PC-3 (cell line): Measurements from ENCODE around the gene RABL6. TPM values are rescaled to one million over a fixed set of nuclear protein-coding genes. Genes with fewer than 3 reads are reported as not detected.

Experiments
- ATAC-seq: fragments of 200-7000 bp; cut with Tn5 transposase; 2 replicates; pipeline ENCODE4 v1.9.1; 2020; ENCODE audit warnings: mild to moderate bottlenecking, moderate library complexity
- BruUV-seq: library from RNA; stranded (reverse); fragments of 400-500 nt; replicated peaks from 2 replicates; lab custom pipeline; 2021; lab: Mats Ljungman, UMichigan
- CTCF ChIA-PET: fragments of 300-600 bp; sonication (Branson Sonifier 250); formaldehyde crosslinking; loops from one replicate; lab custom pipeline; 2022; ENCODE audit warnings: antibody characterized with exemption; lab: Charles Lee
- POLR2A ChIA-PET: fragments of 300-600 bp; sonication (Branson Sonifier 250); formaldehyde crosslinking; loops from one replicate; lab custom pipeline; 2022; ENCODE audit warnings: antibody characterized with exemption; ENCODE audit not compliant: unreplicated experiment; lab: Charles Lee
- DNase-seq: peaks from one replicate; pipeline ENCODE4 v3.0.0-alpha.2; 2015
- H2AFZ ChIP-seq: fragments of 300-600 bp; sonication (generic); 2 replicates; pipeline ENCODE4 v1.6.0; 2016; ENCODE audit warnings: antibody characterized with exemption, low read length
- H3F3A ChIP-seq: fragments of 300-600 bp; sonication (generic); one replicate; pipeline ENCODE4 v1.6.0; 2017; ENCODE audit warnings: antibody characterized with exemption, low read length, control low read depth, mild to moderate bottlenecking; ENCODE audit not compliant: unreplicated experiment
- H3K27ac ChIP-seq: fragments of 300-600 bp; sonication (generic); 2 replicates; pipeline ENCODE4 v1.5.1; 2016; ENCODE audit warnings: mild to moderate bottlenecking, low read length
- H3K27me3 ChIP-seq: fragments of 300-600 bp; sonication (generic); 2 replicates; pipeline ENCODE4 v1.6.1; 2016; ENCODE audit warnings: low read length, mixed read lengths
- H3K36me3 ChIP-seq: fragments of 300-600 bp; sonication (generic); 2 replicates; pipeline ENCODE4 v1.6.1; 2016; ENCODE audit warnings: low read depth, mixed run types, low read length, mixed read lengths
- H3K4me1 ChIP-seq: fragments of 300-600 bp; sonication (generic); 2 replicates; pipeline ENCODE4 v1.5.1; 2016; ENCODE audit warnings: low read length; ENCODE audit not compliant: insufficient read depth
- H3K4me2 ChIP-seq: fragments of 300-600 bp; sonication (generic); 2 replicates; pipeline ENCODE4 v1.6.0; 2016; ENCODE audit warnings: low read length
- H3K4me3 ChIP-seq: fragments of 300-600 bp; sonication (generic); 2 replicates; pipeline ENCODE4 v1.5.1; 2016; ENCODE audit warnings: mild to moderate bottlenecking, low read length, mixed read lengths
- H3K79me2 ChIP-seq: fragments of 300-600 bp; sonication (generic); 2 replicates; pipeline ENCODE4 v1.6.1; 2017; ENCODE audit warnings: low read length, mixed read lengths
- H3K9ac ChIP-seq: fragments of 300-600 bp; sonication (generic); 2 replicates; pipeline ENCODE4 v1.6.0; 2016; ENCODE audit warnings: mild to moderate bottlenecking, low read length
- H3K9me2 ChIP-seq: fragments of 300-600 bp; sonication (generic); replicated peaks from 2 replicates; pipeline ENCODE4 v1.6.1; 2016; ENCODE audit warnings: mixed run types, low read length, mixed read lengths
- H3K9me3 ChIP-seq: fragments of 300-600 bp; sonication (generic); 2 replicates; pipeline ENCODE4 v1.6.1; 2016; ENCODE audit warnings: low read length, mixed read lengths
- H4K20me1 ChIP-seq: fragments of 300-600 bp; sonication (generic); 2 replicates; pipeline ENCODE4 v1.6.1; 2016; ENCODE audit warnings: low read length, mixed read lengths
- EZH2 ChIP-seq: fragments of 300-600 bp; sonication (generic); IDR thresholded peaks from one replicate; pipeline ENCODE4 v1.6.1; 2017; ENCODE audit warnings: antibody characterized with exemption, mild to moderate bottlenecking, low read length; ENCODE audit not compliant: unreplicated experiment
- EZH2phosphoT487 ChIP-seq: fragments of 300-600 bp; sonication (generic); IDR thresholded peaks from 2 replicates; pipeline ENCODE4 v1.6.1; 2018; ENCODE audit warnings: mild to moderate bottlenecking, antibody characterized with exemption, low read length, borderline replicate concordance
- intact Hi-C: fragments of 100-400 bp; cut with micrococcal nuclease; formaldehyde crosslinking; loops from 2 replicates; pipeline ENCODE4 v1.9.0; 2023
- total RNA-seq: library from RNA; depleted of rRNA; stranded (reverse); fragments of >200 nt; gene quantifications from 2 replicates; pipeline ENCODE4 v1.2.3, GENCODE V29; 2014
- TF ChIP-seq, protein P1 (sequence below): fragments of 300-600 bp; sonication (generic); conservative IDR thresholded peaks from 2 replicates; pipeline ENCODE4 v1.5.1; 2017; ENCODE audit warnings: antibody characterized with exemption, low read depth, mild to moderate bottlenecking, low read length

RABL6 gene
- total RNA-seq, 1 experiment from 2014 or later, result 84.3 TPM

DNA sequence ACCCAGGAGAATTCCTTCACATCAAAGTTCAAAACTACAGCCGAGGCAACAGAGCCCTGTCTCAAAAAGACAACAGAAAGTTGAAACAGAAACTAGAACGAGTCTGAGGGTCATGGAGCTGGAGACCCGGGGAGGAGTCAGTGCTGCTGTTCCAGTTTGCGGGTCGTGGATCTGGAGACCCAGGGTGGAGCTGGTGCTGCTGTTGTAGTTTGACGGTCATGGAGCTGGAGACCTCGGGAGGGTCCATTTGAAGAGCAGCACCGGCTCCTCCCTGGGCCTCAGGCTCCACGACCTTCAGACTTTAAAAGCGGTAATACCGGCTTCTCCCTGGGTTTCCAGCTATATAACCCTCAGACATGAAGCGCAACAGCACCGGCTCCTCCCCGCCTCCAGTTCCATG, 30.4 kb upstream of the RABL6 start:
- no peaks in the 10 kb centered on the region for H3K79me2 ChIP-seq
- no peaks in the 10 kb centered on the region for H3K9me3 ChIP-seq
- no peaks in the 10 kb centered on the region for H3K4me1 ChIP-seq
- no peak overlapping the region for H3K4me2 ChIP-seq
- ATAC-seq (no peak), DNase-seq (no peak)
- no peak for TF ChIP-seq EZH2
- no peak for TF ChIP-seq EZH2phosphoT487
- TF ChIP-seq, protein P1, sequence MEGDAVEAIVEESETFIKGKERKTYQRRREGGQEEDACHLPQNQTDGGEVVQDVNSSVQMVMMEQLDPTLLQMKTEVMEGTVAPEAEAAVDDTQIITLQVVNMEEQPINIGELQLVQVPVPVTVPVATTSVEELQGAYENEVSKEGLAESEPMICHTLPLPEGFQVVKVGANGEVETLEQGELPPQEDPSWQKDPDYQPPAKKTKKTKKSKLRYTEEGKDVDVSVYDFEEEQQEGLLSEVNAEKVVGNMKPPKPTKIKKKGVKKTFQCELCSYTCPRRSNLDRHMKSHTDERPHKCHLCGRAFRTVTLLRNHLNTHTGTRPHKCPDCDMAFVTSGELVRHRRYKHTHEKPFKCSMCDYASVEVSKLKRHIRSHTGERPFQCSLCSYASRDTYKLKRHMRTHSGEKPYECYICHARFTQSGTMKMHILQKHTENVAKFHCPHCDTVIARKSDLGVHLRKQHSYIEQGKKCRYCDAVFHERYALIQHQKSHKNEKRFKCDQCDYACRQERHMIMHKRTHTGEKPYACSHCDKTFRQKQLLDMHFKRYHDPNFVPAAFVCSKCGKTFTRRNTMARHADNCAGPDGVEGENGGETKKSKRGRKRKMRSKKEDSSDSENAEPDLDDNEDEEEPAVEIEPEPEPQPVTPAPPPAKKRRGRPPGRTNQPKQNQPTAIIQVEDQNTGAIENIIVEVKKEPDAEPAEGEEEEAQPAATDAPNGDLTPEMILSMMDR, result no peak
- intact Hi-C loops, result no loop called here
- no peak overlapping the region for H3K9ac ChIP-seq
- H4K20me1 ChIP-seq, result no peaks in the 10 kb centered on the region
- no TSS peak for BruUV-seq
- no peak overlapping the region for H3K27ac ChIP-seq
- POLR2A ChIA-PET, result no interaction called here
- CTCF ChIA-PET, result interaction anchor here (0.9 kb wide), 1 partner anchor 16 kb away, joined by 6 read pairs; no protein-coding TSS in a partner anchor
- no peaks in the 10 kb centered on the region for H3F3A ChIP-seq
- H3K9me2 ChIP-seq, result no peaks in the 10 kb centered on the region
- H3K27me3 ChIP-seq, result peaks cover 15% of the 10 kb centered on the region; the same call in 1 of the 2 replicates
- no peaks in the 10 kb centered on the region for H3K36me3 ChIP-seq
- no peak overlapping the region for H2AFZ ChIP-seq
- H3K4me3 ChIP-seq, result no peak overlapping the region

DNA sequence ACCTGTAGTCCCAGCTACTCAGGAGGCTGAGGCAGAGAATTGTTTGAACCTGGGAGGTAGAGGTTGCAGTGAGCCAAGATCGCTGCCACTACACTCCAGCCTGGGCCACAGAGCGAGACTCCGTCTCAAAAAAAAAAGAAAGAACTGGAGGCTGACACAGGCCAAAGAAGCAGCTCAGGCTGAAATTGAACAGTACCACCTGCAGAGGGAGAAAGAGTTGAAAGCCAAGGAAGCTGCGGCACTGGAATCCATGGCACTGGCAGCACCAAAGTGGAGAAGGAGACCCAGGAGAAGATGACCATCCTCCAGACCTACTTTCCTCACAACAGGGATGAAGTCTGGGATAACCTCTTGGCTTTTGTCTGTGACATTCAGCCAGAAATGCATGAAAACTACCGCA, 27.9 kb upstream of the RABL6 start:
- no peak for DNase-seq
- 0 out of 2 replicates have a peak, but pooled peaks have one; percentile 33 for ATAC-seq
- Histone ChIP-seq H3F3A (no peaks in the 10 kb centered on the region), H3K27me3 (peaks cover 15% of the 10 kb centered on the region; the same call in 1 of the 2 replicates), H2AFZ (no peak overlapping the region), H3K36me3 (no peaks in the 10 kb centered on the region), H3K9ac (no peak overlapping the region), H3K9me2 (no peaks in the 10 kb centered on the region), H3K4me1 (no peaks in the 10 kb centered on the region), H3K9me3 (no peaks in the 10 kb centered on the region), H3K4me2 (no peak overlapping the region), H3K27ac (no peak overlapping the region), H3K4me3 (no peak overlapping the region), H3K79me2 (no peaks in the 10 kb centered on the region), H4K20me1 (no peaks in the 10 kb centered on the region)
- BruUV-seq, result no TSS peak
- intact Hi-C loops, result no loop called here
- POLR2A ChIA-PET, result no interaction called here
- TF ChIP-seq EZH2phosphoT487 (no peak), EZH2 (no peak)
- TF ChIP-seq, protein P1, result no peak
- CTCF ChIA-PET, result interaction anchor here (0.6 to 0.7 kb wide), 2 partner anchors 11 to 122 kb away, joined by 3 read pairs; no protein-coding TSS in a partner anchor

GRCh38 chr9:136782452-136782851, 25.3 kb upstream of the RABL6 start:
- ATAC-seq (no peak), DNase-seq (no peak)
- no peak overlapping the region for H3K4me3 ChIP-seq
- H4K20me1 ChIP-seq, result no peaks in the 10 kb centered on the region
- no peak for TF ChIP-seq EZH2phosphoT487
- TF ChIP-seq EZH2, result no peak
- TF ChIP-seq, protein P1, result no peak
- BruUV-seq, result no TSS peak
- H3K9ac ChIP-seq, result no peak overlapping the region
- H2AFZ ChIP-seq, result no peak overlapping the region
- POLR2A ChIA-PET, result no interaction called here
- no peaks in the 10 kb centered on the region for H3F3A ChIP-seq
- H3K27ac ChIP-seq, result no peak overlapping the region
- H3K9me2 ChIP-seq, result no peaks in the 10 kb centered on the region
- peaks cover 15% of the 10 kb centered on the region; the same call in 1 of the 2 replicates for H3K27me3 ChIP-seq
- CTCF ChIA-PET, result no interaction called here
- intact Hi-C loops, result no loop called here
- no peaks in the 10 kb centered on the region for H3K4me1 ChIP-seq
- H3K36me3 ChIP-seq, result no peaks in the 10 kb centered on the region
- no peaks in the 10 kb centered on the region for H3K9me3 ChIP-seq
- H3K79me2 ChIP-seq, result no peaks in the 10 kb centered on the region
- no peak overlapping the region for H3K4me2 ChIP-seq
